Measurements from ENCODE around the gene TFF3. TPM values are rescaled to one million over a fixed set of nuclear protein-coding genes. Genes with fewer than 3 reads are reported as not detected.

The TFF3 gene
- total RNA-seq, 2 experiments from 2014 or later, result not detected

DNA sequence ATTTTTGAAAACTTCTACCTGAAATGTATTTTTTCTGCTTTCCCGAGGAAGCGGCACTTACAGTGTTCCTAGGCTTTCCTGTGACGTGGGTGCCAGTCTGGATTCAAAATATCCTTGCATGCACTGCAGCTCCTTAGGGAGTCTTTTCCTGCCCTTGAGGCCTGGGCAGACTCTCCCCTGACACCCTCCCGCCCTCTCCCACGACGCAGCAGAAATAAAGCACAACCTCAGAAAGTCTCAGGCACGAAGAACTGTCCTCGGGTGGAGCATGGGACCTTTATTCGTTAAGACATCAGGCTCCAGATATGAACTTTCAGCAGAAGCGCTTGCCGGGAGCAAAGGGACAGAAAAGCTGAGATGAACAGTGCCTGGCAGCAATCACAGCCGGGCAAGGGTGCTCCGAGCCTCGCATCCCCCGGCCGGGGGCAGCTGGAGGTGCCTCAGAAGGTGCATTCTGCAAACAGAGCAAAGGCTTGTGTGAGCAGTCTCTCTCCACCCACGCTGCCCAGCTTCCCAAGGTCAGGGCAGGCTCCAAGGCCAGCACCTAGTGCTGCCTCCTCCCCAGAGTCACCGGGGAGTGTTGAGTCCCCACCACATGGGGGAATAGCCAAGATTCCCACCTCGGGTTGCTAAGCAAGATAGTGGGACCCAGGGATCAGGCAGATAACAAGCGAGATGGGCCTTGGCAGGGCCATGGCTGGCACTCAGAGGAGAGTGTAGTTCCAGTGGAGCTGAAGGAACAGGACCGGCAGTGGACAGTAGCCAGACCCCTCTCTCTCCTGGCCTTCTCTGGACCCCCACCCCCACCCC lies 3.2 kb downstream of the TFF3 start:
- Histone ChIP-seq H3K79me2 (ENCODE audit: insufficient read depth, low read depth, low read length) (no peaks in the 10 kb centered on the region), H2AFZ (ENCODE audit: low read length) (no peak overlapping the region), H3K27ac (ENCODE audit: low read depth, low read length, poor library complexity, severe bottlenecking) (no peak overlapping the region), H4K20me1 (ENCODE audit: insufficient read depth, low read length) (no peaks in the 10 kb centered on the region), H3K4me3 (ENCODE audit: low read depth, low read length, poor library complexity, severe bottlenecking) (no peak overlapping the region), H3K36me3 (ENCODE audit: insufficient read depth, low read length) (no peaks in the 10 kb centered on the region), H3K4me1 (ENCODE audit: insufficient read depth, low read length, poor library complexity, severe bottlenecking) (peaks cover 9% of the 10 kb centered on the region), H3K9me3 (ENCODE audit: low read length) (no peaks in the 10 kb centered on the region), H3K9me2 (ENCODE audit: insufficient read depth, low read length) (no peaks in the 10 kb centered on the region), H3K4me2 (ENCODE audit: low read length) (no peak overlapping the region)
- no peak for DNase-seq (ENCODE audit: low spot score)
- intact Hi-C loops (cut with micrococcal nuclease; ENCODE audit: unreplicated experiment), result no loop called here
- no TSS peak for BruUV-seq (replicated peaks)
- ChIA-PET POLR2A (interaction anchor here (0.5 to 0.9 kb wide), 2 partner anchors 130 to 144 kb away, joined by 3 read pairs; no protein-coding TSS in a partner anchor), CTCF (ENCODE audit: unreplicated experiment) (no interaction called here)
- TF ChIP-seq, protein P1, sequence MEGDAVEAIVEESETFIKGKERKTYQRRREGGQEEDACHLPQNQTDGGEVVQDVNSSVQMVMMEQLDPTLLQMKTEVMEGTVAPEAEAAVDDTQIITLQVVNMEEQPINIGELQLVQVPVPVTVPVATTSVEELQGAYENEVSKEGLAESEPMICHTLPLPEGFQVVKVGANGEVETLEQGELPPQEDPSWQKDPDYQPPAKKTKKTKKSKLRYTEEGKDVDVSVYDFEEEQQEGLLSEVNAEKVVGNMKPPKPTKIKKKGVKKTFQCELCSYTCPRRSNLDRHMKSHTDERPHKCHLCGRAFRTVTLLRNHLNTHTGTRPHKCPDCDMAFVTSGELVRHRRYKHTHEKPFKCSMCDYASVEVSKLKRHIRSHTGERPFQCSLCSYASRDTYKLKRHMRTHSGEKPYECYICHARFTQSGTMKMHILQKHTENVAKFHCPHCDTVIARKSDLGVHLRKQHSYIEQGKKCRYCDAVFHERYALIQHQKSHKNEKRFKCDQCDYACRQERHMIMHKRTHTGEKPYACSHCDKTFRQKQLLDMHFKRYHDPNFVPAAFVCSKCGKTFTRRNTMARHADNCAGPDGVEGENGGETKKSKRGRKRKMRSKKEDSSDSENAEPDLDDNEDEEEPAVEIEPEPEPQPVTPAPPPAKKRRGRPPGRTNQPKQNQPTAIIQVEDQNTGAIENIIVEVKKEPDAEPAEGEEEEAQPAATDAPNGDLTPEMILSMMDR (conservative IDR thresholded peaks at IDR 0.05; ENCODE audit: low read length), result no peak
- TF ChIP-seq EZH2phosphoT487 (IDR thresholded peaks at IDR 0.05; ENCODE audit: borderline replicate concordance, low read depth, low read length), result no peak

DNA sequence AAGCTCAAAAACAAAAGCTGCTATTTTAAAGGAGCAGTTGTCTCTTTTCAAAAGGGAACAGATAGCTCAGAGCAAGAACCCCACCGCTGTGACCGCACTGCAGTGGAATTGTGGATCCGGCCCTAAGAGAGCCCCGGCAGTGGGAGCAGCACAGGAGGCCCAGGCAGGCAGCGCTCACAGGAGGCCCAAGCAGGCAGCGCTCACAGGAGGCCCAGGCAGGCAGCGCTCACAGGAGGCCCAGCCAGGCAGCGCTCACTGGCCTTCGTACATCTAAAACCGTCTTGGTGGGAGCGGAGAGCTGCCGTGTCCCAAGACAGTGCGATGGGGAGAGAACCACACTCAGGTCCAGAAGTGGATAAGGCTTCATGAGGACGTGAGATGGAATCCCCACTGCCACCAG lies 4.0 kb downstream of the TFF3 start:
- Histone ChIP-seq H3K4me1 (ENCODE audit: insufficient read depth, low read length, poor library complexity, severe bottlenecking) (peaks cover 15% of the 10 kb centered on the region), H3K27ac (ENCODE audit: low read depth, low read length, poor library complexity, severe bottlenecking) (no peak overlapping the region), H3K9me3 (ENCODE audit: low read length) (no peaks in the 10 kb centered on the region), H3K9me2 (ENCODE audit: insufficient read depth, low read length) (no peaks in the 10 kb centered on the region), H3K4me3 (ENCODE audit: low read depth, low read length, poor library complexity, severe bottlenecking) (no peak overlapping the region), H3K79me2 (ENCODE audit: insufficient read depth, low read depth, low read length) (no peaks in the 10 kb centered on the region), H3K4me2 (ENCODE audit: low read length) (no peak overlapping the region), H2AFZ (ENCODE audit: low read length) (no peak overlapping the region), H3K36me3 (ENCODE audit: insufficient read depth, low read length) (no peaks in the 10 kb centered on the region), H4K20me1 (ENCODE audit: insufficient read depth, low read length) (no peaks in the 10 kb centered on the region)
- no peak for TF ChIP-seq EZH2phosphoT487 (IDR thresholded peaks at IDR 0.05; ENCODE audit: borderline replicate concordance, low read depth, low read length)
- TF ChIP-seq, protein P1 (conservative IDR thresholded peaks at IDR 0.05; ENCODE audit: low read length), result no peak
- ChIA-PET CTCF (ENCODE audit: unreplicated experiment) (interaction anchor here (1.1 to 2.3 kb wide), 2 partner anchors 50 to 225 kb away, joined by 3 to 11 read pairs; no protein-coding TSS in a partner anchor), POLR2A (interaction anchor here (0.9 to 1.4 kb wide), 2 partner anchors 131 to 146 kb away, joined by 3 read pairs; no protein-coding TSS in a partner anchor)
- DNase-seq (ENCODE audit: low spot score), result no peak
- BruUV-seq (replicated peaks), result no TSS peak
- intact Hi-C loops (cut with micrococcal nuclease; ENCODE audit: unreplicated experiment), result no loop called here
